ENCODE data around the gene FOCAD. TPM values are rescaled to one million over a fixed set of nuclear protein-coding genes. Genes with fewer than 3 reads are reported as not detected.

The FOCAD gene
- total RNA-seq, 2 experiments from 2014 or later: 37.3 to 42.8 TPM

DNA sequence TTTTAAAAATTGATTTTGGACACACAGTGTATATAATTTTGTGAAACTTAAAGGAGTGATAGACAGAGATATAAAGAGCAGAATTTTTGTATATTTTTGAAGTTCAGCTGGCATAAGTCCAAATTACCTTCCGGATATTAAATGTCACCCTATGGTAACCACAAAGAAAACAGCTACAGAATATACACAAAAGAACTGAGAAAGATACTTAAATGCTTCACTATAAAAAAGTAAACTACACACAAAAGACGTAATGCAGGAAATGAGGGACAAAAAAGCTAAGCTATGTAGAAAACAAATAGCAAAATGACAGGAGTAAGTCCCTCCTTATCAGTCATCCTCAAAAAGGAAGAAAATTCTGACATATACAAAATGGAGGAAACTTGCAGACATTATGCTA lies 318.0 kb downstream of the FOCAD start:
- Mint-ChIP-seq H3K4me3 (no peak overlapping the region), H3K36me3 (ENCODE audit: low read depth) (peaks cover 65% of the 10 kb centered on the region), H3K27ac (peak overlapping the region; percentile 79), H3K9me3 (peaks cover 14% of the 10 kb centered on the region), H3K27me3 (no peaks in the 10 kb centered on the region), H3K4me1 (ENCODE audit: low read depth) (peaks cover 30% of the 10 kb centered on the region)
- DNase-seq (no peak), ATAC-seq (peak; percentile 51)
- intact Hi-C loops (cut with micrococcal nuclease): loop anchor here (5.0 kb wide), 1 partner anchor 95 kb away; no protein-coding TSS in a partner anchor
- TF ChIP-seq, protein P1, sequence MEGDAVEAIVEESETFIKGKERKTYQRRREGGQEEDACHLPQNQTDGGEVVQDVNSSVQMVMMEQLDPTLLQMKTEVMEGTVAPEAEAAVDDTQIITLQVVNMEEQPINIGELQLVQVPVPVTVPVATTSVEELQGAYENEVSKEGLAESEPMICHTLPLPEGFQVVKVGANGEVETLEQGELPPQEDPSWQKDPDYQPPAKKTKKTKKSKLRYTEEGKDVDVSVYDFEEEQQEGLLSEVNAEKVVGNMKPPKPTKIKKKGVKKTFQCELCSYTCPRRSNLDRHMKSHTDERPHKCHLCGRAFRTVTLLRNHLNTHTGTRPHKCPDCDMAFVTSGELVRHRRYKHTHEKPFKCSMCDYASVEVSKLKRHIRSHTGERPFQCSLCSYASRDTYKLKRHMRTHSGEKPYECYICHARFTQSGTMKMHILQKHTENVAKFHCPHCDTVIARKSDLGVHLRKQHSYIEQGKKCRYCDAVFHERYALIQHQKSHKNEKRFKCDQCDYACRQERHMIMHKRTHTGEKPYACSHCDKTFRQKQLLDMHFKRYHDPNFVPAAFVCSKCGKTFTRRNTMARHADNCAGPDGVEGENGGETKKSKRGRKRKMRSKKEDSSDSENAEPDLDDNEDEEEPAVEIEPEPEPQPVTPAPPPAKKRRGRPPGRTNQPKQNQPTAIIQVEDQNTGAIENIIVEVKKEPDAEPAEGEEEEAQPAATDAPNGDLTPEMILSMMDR (IDR thresholded peaks at IDR 0.05): no peak
- ChIA-PET POLR2A (interaction anchor here (1.2 kb wide), 1 partner anchor 26 kb away, joined by 4 read pairs; no protein-coding TSS in a partner anchor), CTCF (interaction anchor here (0.9 to 1.5 kb wide), 3 partner anchors 29 to 110 kb away, joined by 3 to 4 read pairs (median 3); partner anchors contain the start of gene HACD4)

DNA sequence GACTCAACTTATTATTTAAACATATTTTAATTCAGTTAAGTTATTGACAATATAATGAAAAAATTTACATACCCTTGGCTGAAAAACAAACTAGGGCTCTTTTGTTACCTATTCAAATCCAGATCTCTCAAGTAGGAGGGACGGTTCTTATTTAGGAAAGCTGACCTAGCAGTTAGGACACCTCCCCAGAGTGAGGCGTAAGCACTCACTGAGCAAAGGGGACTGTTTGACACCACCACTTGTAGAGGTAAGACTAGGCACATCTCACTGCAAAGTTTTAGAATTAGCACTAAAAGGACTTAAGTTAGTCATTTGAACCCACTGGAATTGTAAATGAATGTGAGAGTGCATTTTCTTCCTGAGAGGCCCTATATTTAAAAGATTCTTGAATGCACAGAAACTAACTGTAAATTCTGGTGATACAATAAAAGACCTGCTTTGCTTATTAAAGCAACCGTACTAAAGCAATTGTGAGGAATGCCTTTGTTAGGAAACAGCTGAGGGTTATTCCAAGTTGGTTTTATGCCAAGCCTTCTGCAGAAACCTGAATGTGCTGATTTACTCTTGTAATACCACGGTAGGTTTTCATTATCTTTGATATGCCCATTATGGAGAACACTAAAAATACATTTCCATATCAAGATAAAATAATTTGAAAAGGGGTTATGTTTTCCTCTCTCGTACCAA lies 331.2 kb downstream of the FOCAD start:
- TF ChIP-seq, protein P1 (IDR thresholded peaks at IDR 0.05): no peak
- intact Hi-C loops (cut with micrococcal nuclease): no loop called here
- H3K27ac Mint-ChIP-seq: no peak overlapping the region

DNA sequence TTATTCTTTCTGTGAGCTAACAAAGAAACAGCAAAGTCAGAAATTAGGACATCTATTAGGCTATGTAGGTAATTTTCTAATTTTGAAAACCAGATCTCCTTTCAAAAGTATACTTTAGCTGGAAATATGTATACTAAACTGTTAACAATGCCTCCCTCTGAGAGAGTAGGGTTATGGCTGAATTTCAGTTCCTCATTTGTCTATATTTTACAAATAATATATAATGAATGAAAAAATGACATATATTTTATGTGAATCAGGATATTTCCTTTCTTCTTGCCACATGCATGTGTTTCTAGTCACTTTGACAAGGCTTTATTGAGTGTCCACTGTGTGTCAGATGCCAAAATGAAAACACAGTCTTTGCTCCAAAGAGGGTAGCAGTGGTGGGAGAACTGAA lies 331.9 kb downstream of the FOCAD start:
- CTCF ChIA-PET: interaction anchor here (1.1 kb wide), 1 partner anchor 132 kb away, joined by 3 read pairs; no protein-coding TSS in a partner anchor
- H3K36me3 Mint-ChIP-seq (ENCODE audit: low read depth): peaks cover 42% of the 10 kb centered on the region
- ATAC-seq (no peak), DNase-seq (no peak)
- H3K9me3 Mint-ChIP-seq: no peaks in the 10 kb centered on the region
- TF ChIP-seq, protein P1 (IDR thresholded peaks at IDR 0.05): no peak
- no peak overlapping the region for H3K27ac Mint-ChIP-seq
- POLR2A ChIA-PET: no interaction called here
- intact Hi-C loops (cut with micrococcal nuclease): no loop called here
- H3K27me3 Mint-ChIP-seq: no peaks in the 10 kb centered on the region
- no peak overlapping the region for H3K4me3 Mint-ChIP-seq
- H3K4me1 Mint-ChIP-seq (ENCODE audit: low read depth): no peaks in the 10 kb centered on the region

More for the DNA sequence above, 331.2 kb downstream of the FOCAD start:
- no peaks in the 10 kb centered on the region for H3K4me1 Mint-ChIP-seq (ENCODE audit: low read depth)
- DNase-seq: no peak
- H3K4me3 Mint-ChIP-seq: no peak overlapping the region
- H3K27me3 Mint-ChIP-seq: no peaks in the 10 kb centered on the region
- H3K9me3 Mint-ChIP-seq: no peaks in the 10 kb centered on the region
- ChIA-PET CTCF (interaction anchor here (1.1 kb wide), 2 partner anchors 94 to 131 kb away, joined by 3 read pairs; no protein-coding TSS in a partner anchor), POLR2A (no interaction called here)
- H3K36me3 Mint-ChIP-seq (ENCODE audit: low read depth): peaks cover 47% of the 10 kb centered on the region
- ATAC-seq: no peak

DNA sequence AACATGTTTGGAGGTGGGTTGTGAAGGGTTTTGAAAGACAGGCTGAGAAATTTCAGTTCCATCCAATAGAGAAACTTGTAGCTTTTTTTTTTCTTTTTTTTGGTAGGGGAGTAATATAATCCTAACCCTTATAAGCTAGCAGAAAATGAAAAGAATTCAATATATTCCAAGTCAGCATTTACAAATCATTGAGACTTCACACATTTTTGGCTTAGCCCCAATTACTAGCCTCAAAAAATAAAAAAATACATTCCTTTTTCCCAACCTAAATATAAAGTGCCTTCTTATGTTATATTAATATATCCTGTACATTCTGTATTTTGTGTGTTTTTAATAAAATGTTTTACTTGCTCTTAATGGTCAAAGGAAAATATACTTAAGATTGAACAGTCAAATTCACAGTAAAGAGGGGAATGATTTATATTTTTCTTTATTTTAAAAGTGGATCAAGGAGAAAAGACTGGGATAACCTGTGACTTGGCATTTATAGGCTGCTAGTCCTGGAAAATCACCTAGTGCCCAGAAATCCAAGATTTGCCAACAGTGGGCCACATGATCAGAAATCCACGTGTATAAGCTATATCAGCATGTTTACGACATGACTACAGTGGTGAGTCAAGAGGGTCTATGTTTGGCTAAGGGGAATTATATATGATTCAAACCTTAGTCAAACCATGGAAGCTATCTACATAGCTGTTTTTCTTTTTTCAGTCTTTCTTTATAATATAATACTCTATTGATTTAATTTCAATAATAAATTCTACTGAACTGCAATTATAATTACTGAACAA lies 332.8 kb downstream of the FOCAD start:
- peaks cover 2% of the 10 kb centered on the region for H3K4me1 Mint-ChIP-seq (ENCODE audit: low read depth)
- peaks cover 40% of the 10 kb centered on the region for H3K36me3 Mint-ChIP-seq (ENCODE audit: low read depth)

More for the DNA sequence above, 332.8 kb downstream of the FOCAD start:
- no peaks in the 10 kb centered on the region for H3K9me3 Mint-ChIP-seq
- TF ChIP-seq, protein P1 (IDR thresholded peaks at IDR 0.05): no peak
- DNase-seq (no peak), ATAC-seq (no peak)
- no peak overlapping the region for H3K27ac Mint-ChIP-seq
- H3K27me3 Mint-ChIP-seq: no peaks in the 10 kb centered on the region
- CTCF ChIA-PET: interaction anchor here (1.0 to 1.2 kb wide), 2 partner anchors 76 to 178 kb away, joined by 3 read pairs; no protein-coding TSS in a partner anchor
- POLR2A ChIA-PET: no interaction called here
- H3K4me3 Mint-ChIP-seq: no peak overlapping the region
- intact Hi-C loops (cut with micrococcal nuclease): no loop called here
